Naive thymus-derived CD4-positive, alpha-beta T cell (primary cell): ENCODE results near the gene ELP4. TPM values are rescaled to one million over a fixed set of nuclear protein-coding genes. Genes with fewer than 3 reads are reported as not detected.

ENCODE experiments used
- ATAC-seq: fragments of 150-1000 bp; cut with Tn5 transposase; 2 replicates; pipeline ENCODE4 v1.10.0; 2021; ENCODE audit warnings: mild to moderate bottlenecking, moderate library complexity
- CTCF ChIA-PET: fragments of 350-600 bp; sonication (Branson Sonifier 250); formaldehyde crosslinking; loops from one replicate; lab custom pipeline; 2021; ENCODE audit warnings: antibody characterized with exemption; lab: Charles Lee
- POLR2A ChIA-PET: fragments of 350-600 bp; sonication (Branson Sonifier 250); formaldehyde crosslinking; loops from one replicate; lab custom pipeline; 2021; ENCODE audit warnings: antibody characterized with exemption, inconsistent platforms; lab: Charles Lee
- DNase-seq, 9 donors: peaks; one replicate each; pipeline versions ENCODE4 v3.0.0 to v3.0.0-alpha.2; 2020 to 2022; ENCODE audit warnings: mixed read lengths in 1 of 9
- H3K27ac ChIP-seq: one replicate; pipeline ENCODE4 v1.7.0; 2013; ENCODE audit warnings: mild to moderate bottlenecking, low read depth, low read length, moderate library complexity
- H3K27me3 ChIP-seq, 2 donors: one replicate each; pipeline ENCODE4 v1.7.0; 2013; ENCODE audit warnings: low read length in 2 of 2, mild to moderate bottlenecking in 2 of 2, moderate library complexity in 2 of 2; ENCODE audit not compliant: control insufficient read depth in 2 of 2, insufficient read depth in 2 of 2
- H3K36me3 ChIP-seq, 3 experiments: 1 replicate in 2 of 3; 2 replicates in 1 of 3; pipeline ENCODE4 v1.7.0; 2013; ENCODE audit warnings: low read length in 3 of 3, mild to moderate bottlenecking in 3 of 3, moderate library complexity in 1 of 3; ENCODE audit not compliant: insufficient read depth in 3 of 3, control insufficient read depth in 2 of 3
- H3K4me1 ChIP-seq, 2 donors: one replicate each; pipeline ENCODE4 v1.7.0; 2013; ENCODE audit warnings: low read length in 2 of 2, mild to moderate bottlenecking in 2 of 2, moderate library complexity in 1 of 2; ENCODE audit not compliant: control insufficient read depth in 2 of 2, insufficient read depth in 2 of 2
- H3K4me3 ChIP-seq: 2 replicates; pipeline ENCODE4 v1.7.0; 2013; ENCODE audit warnings: mild to moderate bottlenecking, low read length
- H3K9me3 ChIP-seq, 3 experiments: 1 replicate in 2 of 3; 2 replicates in 1 of 3; pipeline ENCODE4 v1.7.0; 2013; ENCODE audit warnings: low read length in 3 of 3; ENCODE audit not compliant: control insufficient read depth in 2 of 3
- H3K27ac Mint-ChIP-seq, 9 donors: one replicate each; pipeline ENCODE4 v1.8.0; 2020 to 2022; ENCODE audit warnings: mixed read lengths in 9 of 9, mild to moderate bottlenecking in 8 of 9, moderate library complexity in 5 of 9, inconsistent platforms in 2 of 9
- H3K27me3 Mint-ChIP-seq, 5 donors: one replicate each; pipeline ENCODE4 v1.8.0; 2021 to 2022; ENCODE audit warnings: mixed read lengths in 5 of 5, mild to moderate bottlenecking in 1 of 5
- H3K36me3 Mint-ChIP-seq, 5 donors: one replicate each; pipeline ENCODE4 v1.8.0; 2020 to 2022; ENCODE audit warnings: mixed read lengths in 5 of 5, mild to moderate bottlenecking in 3 of 5, inconsistent platforms in 1 of 5
- H3K4me1 Mint-ChIP-seq, 7 donors: one replicate each; pipeline ENCODE4 v1.8.0; 2020 to 2022; ENCODE audit warnings: mixed read lengths in 7 of 7, mild to moderate bottlenecking in 3 of 7, inconsistent platforms in 1 of 7
- H3K4me3 Mint-ChIP-seq, 10 donors: one replicate each; pipeline ENCODE4 v1.8.0; 2020 to 2022; ENCODE audit warnings: mild to moderate bottlenecking in 10 of 10, mixed read lengths in 10 of 10, moderate library complexity in 6 of 10, inconsistent platforms in 2 of 10
- H3K9me3 Mint-ChIP-seq, 11 donors: one replicate each; pipeline ENCODE4 v1.8.0; 2020 to 2022; ENCODE audit warnings: mixed read lengths in 11 of 11, mild to moderate bottlenecking in 4 of 11, inconsistent platforms in 1 of 11, moderate library complexity in 1 of 11
- intact Hi-C, 2 donors: fragments of 100-400 bp; cut with micrococcal nuclease; formaldehyde crosslinking; loops; one replicate each; pipeline ENCODE4 v1.15.1; 2023
- polyA plus RNA-seq, 2 donors: library from polyadenylated mRNA; unstranded; fragments of 300-500 nt; fragmentation: Illumina TruSeq; gene quantifications; one replicate each; pipeline ENCODE4 v1.2.3, GENCODE V29; 2021
- total RNA-seq, 6 experiments: library from RNA in 5 of 6; stranded (reverse) in 5 of 6; gene quantifications; 1 replicate in 5 of 6; 2 replicates in 1 of 6; pipeline ENCODE4 v1.2.3 and lab custom pipeline; 2021 to 2026

The ELP4 gene
- total and polyA plus RNA-seq, 7 experiments from 2014 or later: 16.8 to 23.5 (median 21.2) TPM

- H3K9me3 Mint-ChIP-seq: peaks cover 0 to 33% (median 18%) of the 10 kb centered on the region in 11 donors
- Histone ChIP-seq H3K9me3 (peaks cover 0 to 6% (median 0%) of the 10 kb centered on the region in 3 experiments), H3K36me3 (no peaks in the 10 kb centered on the region), H3K27me3 (peaks cover 10 to 28% of the 10 kb centered on the region in 2 donors), H3K27ac (no peak overlapping the region), H3K4me1 (peaks cover 0 to 8% of the 10 kb centered on the region in 2 donors), H3K4me3 (no peak overlapping the region)
- H3K4me3 Mint-ChIP-seq: peak overlapping the region in 2 of 10 donors; percentile 37 to 38
- no peak overlapping the region for H3K27ac Mint-ChIP-seq
- peaks cover 79 to 91% (median 86%) of the 10 kb centered on the region in 5 donors for H3K27me3 Mint-ChIP-seq
- CTCF ChIA-PET: no interaction called here
- ATAC-seq (no peak), DNase-seq (no peak)
- H3K36me3 Mint-ChIP-seq: peaks cover 0 to 14% (median 4%) of the 10 kb centered on the region in 5 donors
- intact Hi-C loops: no loop called here
- peaks cover 11 to 38% (median 23%) of the 10 kb centered on the region in 7 donors for H3K4me1 Mint-ChIP-seq
- POLR2A ChIA-PET: no interaction called here
Measured at GRCh38 chr11:31796499-31797189, 287.1 kb downstream of the ELP4 start.

- Mint-ChIP-seq H3K4me3 (peak overlapping the region in 9 of 10 donors; percentile 20 to 58 (median 37)), H3K27ac (peak overlapping the region in 2 of 9 donors; percentile 36 to 81), H3K27me3 (peaks cover 87 to 93% (median 91%) of the 10 kb centered on the region in 5 donors), H3K9me3 (peaks cover 0 to 39% (median 19%) of the 10 kb centered on the region in 11 donors), H3K4me1 (peaks cover 11 to 38% (median 23%) of the 10 kb centered on the region in 7 donors), H3K36me3 (peaks cover 0 to 14% (median 4%) of the 10 kb centered on the region in 5 donors)
- peaks cover 0 to 6% (median 0%) of the 10 kb centered on the region in 3 experiments for H3K9me3 ChIP-seq
- H3K27ac ChIP-seq: no peak overlapping the region
- no peaks in the 10 kb centered on the region for H3K36me3 ChIP-seq
- no peak overlapping the region for H3K4me3 ChIP-seq
- ChIA-PET POLR2A (no interaction called here), CTCF (no interaction called here)
- H3K4me1 ChIP-seq: peaks cover 0 to 8% of the 10 kb centered on the region in 2 donors
- peaks cover 12 to 28% of the 10 kb centered on the region in 2 donors for H3K27me3 ChIP-seq
- ATAC-seq (no peak), DNase-seq (no peak)
- intact Hi-C loops: no loop called here
Measured at GRCh38 chr11:31797190-31798056, 287.9 kb downstream of the ELP4 start.

DNA sequence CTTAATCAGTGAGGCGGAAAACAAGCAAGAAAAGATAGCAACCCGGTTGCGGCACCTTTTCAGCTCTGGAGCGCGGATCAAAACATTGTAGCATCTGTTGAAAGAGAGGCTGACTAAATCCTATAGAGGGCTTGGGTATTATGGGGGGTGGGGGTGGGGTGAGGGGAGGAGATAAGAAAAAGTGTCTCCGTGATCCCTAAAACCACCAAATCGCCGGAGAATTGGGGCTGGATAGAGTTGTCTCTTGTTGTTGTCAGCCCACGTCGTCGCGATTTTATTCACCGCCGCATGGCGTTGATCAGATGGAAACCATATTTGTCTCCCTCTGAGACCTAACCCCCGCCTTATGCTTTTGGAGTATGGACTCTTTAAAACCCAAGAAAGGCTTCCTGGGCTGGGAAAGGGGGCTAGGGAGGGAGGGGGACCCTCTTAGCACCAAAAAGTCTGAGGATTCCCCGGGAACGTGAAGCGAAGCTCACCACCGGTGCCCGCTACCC, 288.5 kb downstream of the ELP4 start:
- Histone ChIP-seq H3K27me3 (peaks cover 12 to 28% of the 10 kb centered on the region in 2 donors), H3K4me3 (no peak overlapping the region), H3K4me1 (peaks cover 0 to 8% of the 10 kb centered on the region in 2 donors), H3K27ac (no peak overlapping the region), H3K9me3 (peaks cover 0 to 6% (median 0%) of the 10 kb centered on the region in 3 experiments), H3K36me3 (no peaks in the 10 kb centered on the region)
- ATAC-seq (no peak), DNase-seq (no peak)
- Mint-ChIP-seq H3K36me3 (peaks cover 0 to 14% (median 4%) of the 10 kb centered on the region in 5 donors), H3K27me3 (peaks cover 88 to 94% (median 92%) of the 10 kb centered on the region in 5 donors), H3K4me3 (peak overlapping the region in 5 of 10 donors; percentile 27 to 58 (median 37)), H3K27ac (peak overlapping the region in 2 of 9 donors; percentile 36 to 81), H3K4me1 (peaks cover 11 to 41% (median 29%) of the 10 kb centered on the region in 7 donors), H3K9me3 (peaks cover 0 to 46% (median 22%) of the 10 kb centered on the region in 11 donors)
- POLR2A ChIA-PET: no interaction called here
- intact Hi-C loops: no loop called here
- CTCF ChIA-PET: no interaction called here

DNA sequence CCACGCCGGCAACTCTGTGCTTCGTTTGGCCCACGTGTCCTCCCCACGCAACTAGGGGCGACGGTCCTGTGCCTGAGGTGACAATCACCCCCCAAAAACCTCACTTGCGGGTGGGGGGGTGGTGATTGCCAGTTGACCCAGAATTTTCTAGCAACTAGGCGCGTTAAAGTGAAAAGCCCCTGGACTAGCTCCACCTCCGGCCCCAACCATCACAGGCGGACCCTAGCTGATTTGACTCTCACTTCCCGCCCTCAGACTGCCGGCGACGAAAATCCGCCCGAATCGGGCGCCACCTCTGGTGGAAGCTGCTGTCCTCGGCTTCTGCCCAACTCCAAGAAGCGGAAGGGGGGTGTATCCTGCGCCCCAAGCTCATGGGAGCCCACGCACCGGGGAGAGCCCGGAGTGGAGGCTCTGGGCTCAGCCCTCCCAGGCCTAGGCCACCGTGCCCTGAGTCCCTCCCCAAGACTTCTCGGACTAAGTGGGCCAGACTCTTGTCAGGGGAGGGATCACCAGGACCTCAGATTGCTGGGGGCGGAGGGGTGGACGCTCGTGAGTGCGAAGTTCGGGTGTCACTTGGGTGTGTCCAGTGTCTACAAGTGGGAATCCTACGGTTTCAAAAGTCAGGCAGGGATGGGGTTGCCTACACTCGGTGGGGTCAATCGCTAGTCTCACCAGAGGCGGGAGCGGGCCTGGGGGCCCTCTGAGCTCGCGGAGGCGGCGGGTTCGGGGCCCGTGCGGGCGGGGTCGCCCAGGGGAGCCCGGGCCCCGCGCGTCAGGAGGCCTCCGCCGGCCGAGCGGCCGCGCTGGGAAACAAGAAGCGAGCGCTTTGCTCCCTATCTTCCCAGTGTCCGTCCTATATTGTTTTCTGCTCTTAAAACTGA, 289.2 kb downstream of the ELP4 start:
- H3K36me3 ChIP-seq: no peaks in the 10 kb centered on the region
- H3K9me3 ChIP-seq: peaks cover 0 to 6% (median 0%) of the 10 kb centered on the region in 3 experiments
- ChIA-PET POLR2A (no interaction called here), CTCF (no interaction called here)
- no peak overlapping the region for H3K4me3 ChIP-seq
- no peak overlapping the region for H3K27ac ChIP-seq
- H3K4me3 Mint-ChIP-seq: peak overlapping the region in 8 of 10 donors; percentile 21 to 64 (median 52)
- intact Hi-C loops: no loop called here
- H3K9me3 Mint-ChIP-seq: peaks cover 0 to 53% (median 24%) of the 10 kb centered on the region in 11 donors
- no peak for DNase-seq
- peaks cover 0 to 16% (median 11%) of the 10 kb centered on the region in 5 donors for H3K36me3 Mint-ChIP-seq
- H3K27me3 Mint-ChIP-seq: peaks cover 88 to 94% (median 93%) of the 10 kb centered on the region in 5 donors
- H3K4me1 ChIP-seq: peaks cover 0 to 12% of the 10 kb centered on the region in 2 donors
- peaks cover 17 to 34% of the 10 kb centered on the region in 2 donors for H3K27me3 ChIP-seq
- peak; percentile 22 for ATAC-seq
- peak overlapping the region in 2 of 9 donors; percentile 38 to 55 for H3K27ac Mint-ChIP-seq
- H3K4me1 Mint-ChIP-seq: peaks cover 18 to 48% (median 36%) of the 10 kb centered on the region in 7 donors

- intact Hi-C loops: loop anchor here in 1 of 2 donors (2.0 to 5.0 kb wide), 2 partner anchors 25 to 633 kb away; no protein-coding TSS in a partner anchor
- Mint-ChIP-seq H3K4me3 (peak overlapping the region in 9 of 10 donors; percentile 0 to 70 (median 58)), H3K4me1 (peaks cover 27 to 57% (median 45%) of the 10 kb centered on the region in 7 donors), H3K36me3 (peaks cover 0 to 22% (median 14%) of the 10 kb centered on the region in 5 donors), H3K27me3 (peaks cover 88 to 94% (median 94%) of the 10 kb centered on the region in 5 donors), H3K27ac (peak overlapping the region in 2 of 9 donors; percentile 34 to 85), H3K9me3 (peaks cover 0 to 59% (median 27%) of the 10 kb centered on the region in 11 donors)
- ChIA-PET POLR2A (no interaction called here), CTCF (no interaction called here)
- Histone ChIP-seq H3K9me3 (peaks cover 0 to 6% (median 0%) of the 10 kb centered on the region in 3 experiments), H3K4me3 (no peak overlapping the region), H3K36me3 (no peaks in the 10 kb centered on the region), H3K4me1 (peaks cover 3 to 20% of the 10 kb centered on the region in 2 donors), H3K27me3 (peaks cover 17 to 43% of the 10 kb centered on the region in 2 donors), H3K27ac (no peak overlapping the region)
- no peak for DNase-seq
- ATAC-seq: no peak
Measured at GRCh38 chr11:31799435-31800397, 290.1 kb downstream of the ELP4 start.
